ENCODE measurements around the gene CCDC178.
"Not testable (repeated sequence)": the region's sequence is repeated elsewhere in the genome, so short reads cannot be mapped to it uniquely, and the experiment has no call there.

CCDC178 gene

GRCh38 chr18:33210575-33211189 is 229.8 kb downstream of the CCDC178 start:
- DNase-seq: peak; percentile 96

GRCh38 chr18:33205777-33206176 is 234.7 kb downstream of the CCDC178 start:
- no peak for DNase-seq

GRCh38 chr18:33201509-33201926 is 239.0 kb downstream of the CCDC178 start:
- DNase-seq: no peak

DNA sequence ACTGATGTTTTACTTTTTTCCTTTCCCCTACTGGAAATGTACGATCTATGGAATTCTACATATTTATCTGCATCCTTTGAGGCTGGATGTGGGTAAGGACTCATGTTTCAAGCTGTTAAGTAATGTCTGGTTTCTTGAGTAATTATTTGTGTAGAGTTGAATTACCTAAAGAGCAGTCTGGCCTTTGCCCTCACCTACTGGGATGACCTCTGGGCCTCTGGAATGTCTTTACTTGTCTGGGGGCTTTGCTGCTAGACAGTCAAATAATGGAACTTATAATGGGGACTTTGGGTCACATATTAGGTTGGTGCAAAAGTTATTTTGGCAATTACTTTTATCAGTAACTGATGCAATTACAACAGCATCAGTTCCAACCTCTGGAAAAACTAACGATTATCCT is 244.7 kb downstream of the CCDC178 start:
- no peak for DNase-seq

- no peak for DNase-seq
Measured at GRCh38 chr18:33194793-33195192, 245.7 kb downstream of the CCDC178 start.

GRCh38 chr18:33184958-33185357 is 255.6 kb downstream of the CCDC178 start:
- DNase-seq: no peak

- DNase-seq: no peak
Measured at GRCh38 chr18:33184175-33184574, 256.3 kb downstream of the CCDC178 start.

DNA sequence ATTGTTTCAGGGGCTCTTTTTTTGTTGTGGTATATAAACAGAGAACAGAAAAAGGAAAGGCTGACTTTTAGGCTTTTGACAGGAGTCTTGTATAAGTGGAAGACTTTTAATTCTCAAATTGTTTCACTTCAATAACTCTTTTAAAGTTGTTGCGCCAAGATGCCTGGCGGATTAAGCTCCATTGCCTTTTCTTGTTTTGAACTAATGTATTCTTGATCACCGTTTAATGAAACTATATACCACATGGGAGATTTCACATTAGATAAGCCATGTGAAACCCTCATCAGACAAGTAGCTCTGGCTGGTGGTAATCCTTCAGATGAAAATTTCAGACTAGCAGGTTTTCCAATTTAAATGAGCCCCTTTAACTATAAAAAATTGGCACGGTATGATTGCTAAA is 257.4 kb downstream of the CCDC178 start:
- no peak for DNase-seq

DNA sequence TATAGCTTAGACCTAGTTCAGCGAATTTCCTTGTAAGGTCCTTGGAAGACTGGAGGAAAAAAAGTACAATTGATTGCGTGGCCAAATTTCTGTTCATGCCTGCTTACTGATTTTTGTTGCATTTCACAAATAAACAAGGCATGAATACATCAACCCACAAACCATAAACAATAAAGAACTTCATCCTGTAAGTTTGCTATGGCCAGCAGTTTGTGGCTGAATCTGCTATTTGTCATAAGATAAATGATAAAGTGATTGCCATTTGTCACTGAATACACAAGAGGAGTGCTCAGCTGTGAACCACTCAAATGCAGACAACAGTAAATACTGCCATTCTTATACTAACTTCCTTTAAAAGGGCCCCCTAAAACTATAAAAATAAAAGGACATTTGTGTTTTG is 259.5 kb downstream of the CCDC178 start:
- DNase-seq: no peak

GRCh38 chr18:33169218-33169617 is 271.3 kb downstream of the CCDC178 start:
- DNase-seq: no peak

- not testable (repeated sequence) for DNase-seq
Measured at GRCh38 chr18:33164121-33164520, 276.4 kb downstream of the CCDC178 start.

DNA sequence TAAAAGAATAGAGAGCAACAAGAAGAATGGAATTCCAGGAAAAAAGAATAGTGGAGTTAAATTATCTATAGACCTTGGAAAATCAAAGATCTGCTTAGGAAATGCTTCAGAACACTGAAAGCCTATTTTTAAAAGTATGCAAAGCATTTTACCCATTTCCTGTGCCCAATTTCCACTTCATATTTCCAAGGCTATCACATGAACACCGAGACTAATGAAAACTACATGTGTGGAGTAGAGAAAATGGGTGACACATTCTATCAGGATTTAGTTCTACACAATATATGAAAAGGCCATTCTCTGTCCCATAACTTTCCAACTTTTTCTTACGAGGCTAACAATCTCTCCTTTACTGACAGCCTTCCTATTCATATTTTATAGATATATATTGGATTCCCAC is 279.4 kb downstream of the CCDC178 start:
- DNase-seq: no peak

DNA sequence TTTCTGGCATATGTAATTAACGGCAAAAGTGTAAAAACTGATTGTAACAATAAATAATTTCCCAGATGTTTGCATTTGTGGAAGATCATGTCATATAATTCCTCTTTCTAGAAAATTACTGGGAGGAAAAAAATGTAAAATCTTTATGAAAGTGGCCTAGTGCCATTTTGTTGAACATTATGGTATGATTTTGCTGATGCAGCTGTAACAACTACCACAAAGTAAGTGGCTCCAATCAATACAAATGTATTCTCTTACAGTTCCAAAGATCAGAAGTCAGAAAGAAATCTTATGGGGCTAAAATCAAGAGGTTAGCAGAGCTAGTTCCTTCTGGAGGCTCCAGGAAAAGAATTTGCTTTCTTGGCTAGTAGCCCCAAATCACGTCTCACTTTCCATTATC is 281.4 kb downstream of the CCDC178 start:
- DNase-seq: no peak

DNA sequence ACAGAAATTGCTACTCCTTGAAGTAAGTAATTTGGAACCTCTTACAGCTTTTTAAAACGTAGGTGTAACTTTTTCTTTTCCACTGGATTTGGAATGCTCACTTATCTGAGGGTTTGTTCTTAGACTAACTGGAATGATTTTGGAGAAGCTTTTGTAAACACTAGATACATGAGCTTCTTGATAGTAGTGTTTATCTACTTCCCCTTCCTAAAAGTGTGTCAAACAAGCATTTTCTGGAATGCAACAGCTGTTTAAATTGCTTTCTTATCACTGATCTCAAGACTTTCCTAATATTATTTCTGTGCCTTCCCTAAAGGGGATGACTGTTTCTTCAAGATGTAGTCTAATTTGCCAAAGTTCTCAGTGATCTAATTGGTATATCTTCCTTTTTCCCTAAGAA is 282.6 kb downstream of the CCDC178 start:
- DNase-seq: no peak

- no peak for DNase-seq
Measured at GRCh38 chr18:33156906-33157470, 283.5 kb downstream of the CCDC178 start.

GRCh38 chr18:33154049-33154448 is 286.5 kb downstream of the CCDC178 start:
- DNase-seq: no peak

DNA sequence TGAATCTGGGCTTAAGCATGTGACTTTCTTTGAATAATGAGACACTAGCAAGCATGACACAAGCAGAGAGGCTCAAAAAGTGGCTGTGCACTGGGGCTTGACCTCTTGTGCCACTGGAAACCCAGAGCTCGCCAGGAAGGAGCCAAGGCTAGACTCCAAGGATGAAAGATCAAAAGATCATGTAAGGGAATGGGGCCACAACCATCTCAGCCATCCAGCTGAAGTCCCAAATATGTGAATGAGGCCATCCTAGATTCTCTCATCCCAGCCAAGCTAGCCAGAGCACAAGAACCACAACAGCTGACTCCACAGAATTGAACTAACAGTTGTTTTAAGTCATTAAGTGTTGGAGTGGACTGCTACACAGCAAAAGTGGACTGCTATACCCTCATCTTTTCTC is 288.1 kb downstream of the CCDC178 start:
- no peak for DNase-seq

GRCh38 chr18:33147811-33148210 is 292.7 kb downstream of the CCDC178 start:
- not testable (repeated sequence) for DNase-seq

- DNase-seq: no peak
Measured at GRCh38 chr18:33146014-33146413, 294.5 kb downstream of the CCDC178 start.

DNA sequence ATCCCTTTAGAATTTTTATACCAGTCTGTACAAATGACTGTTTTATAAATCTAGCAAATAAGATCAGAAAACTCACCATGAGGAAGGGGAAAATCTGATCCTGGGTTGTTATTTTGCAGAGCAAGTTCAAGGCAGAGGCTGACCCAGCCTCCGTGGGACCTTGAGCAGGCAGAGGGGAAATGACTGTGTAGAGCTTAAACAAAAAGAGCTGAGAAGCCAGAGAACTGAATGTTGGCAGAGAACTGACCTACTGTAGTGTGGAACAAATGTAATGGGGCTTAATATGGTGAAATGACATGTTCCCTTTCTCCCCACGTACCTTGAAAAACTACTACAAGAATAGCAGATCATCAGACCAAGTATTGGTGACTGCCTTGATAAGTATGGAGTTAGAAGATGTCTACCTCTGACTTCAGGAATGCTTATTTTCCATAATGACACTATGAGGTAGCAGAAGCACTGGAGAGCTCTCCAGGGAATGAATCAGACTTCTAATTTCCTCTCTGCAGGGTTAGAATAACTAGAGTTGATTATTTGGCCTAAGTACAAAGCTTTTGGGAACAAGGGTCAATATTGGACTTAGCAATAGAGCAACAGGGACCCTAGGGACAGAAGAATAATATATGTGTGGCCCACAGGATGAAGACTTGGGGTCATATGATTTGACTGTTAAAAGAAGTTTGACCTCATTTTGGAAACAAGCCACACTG is 304.4 kb downstream of the CCDC178 start:
- no peak for DNase-seq

DNA sequence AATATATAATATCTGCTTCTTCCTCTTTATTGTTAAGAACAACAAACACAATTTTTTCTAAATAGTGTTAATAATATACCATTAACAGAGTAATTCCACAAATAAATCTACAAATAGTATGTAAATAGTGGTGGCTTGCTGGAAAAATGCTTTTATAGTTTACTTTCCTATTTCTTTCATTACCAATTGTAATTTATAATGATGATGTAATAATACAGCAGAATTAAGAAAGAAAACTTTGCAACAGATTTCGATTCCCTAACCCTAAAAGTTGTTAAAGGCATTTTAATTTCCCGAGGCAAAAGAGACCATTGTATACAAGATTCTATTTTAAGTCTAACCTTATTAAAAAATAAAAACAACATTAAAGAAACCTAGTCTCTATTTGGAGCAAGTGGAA is 307.9 kb downstream of the CCDC178 start:
- no peak for DNase-seq

DNA sequence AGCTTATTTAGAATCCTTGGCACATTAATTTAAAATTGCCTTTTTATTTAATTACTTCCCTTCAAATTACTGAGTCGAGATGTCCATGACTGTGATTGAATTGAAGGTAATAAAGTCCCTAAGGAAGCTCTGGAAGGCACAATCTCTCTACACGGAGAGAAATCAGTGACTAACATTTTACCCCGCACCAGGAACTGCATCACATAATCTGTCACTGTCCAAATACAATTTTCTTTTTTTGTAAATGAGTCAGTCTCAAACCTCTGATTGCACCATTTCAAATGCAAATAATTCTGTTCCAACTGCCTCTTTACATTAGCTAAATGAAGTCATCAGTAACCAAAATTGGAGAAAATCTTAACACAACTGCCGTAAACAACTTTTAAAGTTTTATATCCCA is 311.9 kb downstream of the CCDC178 start:
- DNase-seq: no peak

DNA sequence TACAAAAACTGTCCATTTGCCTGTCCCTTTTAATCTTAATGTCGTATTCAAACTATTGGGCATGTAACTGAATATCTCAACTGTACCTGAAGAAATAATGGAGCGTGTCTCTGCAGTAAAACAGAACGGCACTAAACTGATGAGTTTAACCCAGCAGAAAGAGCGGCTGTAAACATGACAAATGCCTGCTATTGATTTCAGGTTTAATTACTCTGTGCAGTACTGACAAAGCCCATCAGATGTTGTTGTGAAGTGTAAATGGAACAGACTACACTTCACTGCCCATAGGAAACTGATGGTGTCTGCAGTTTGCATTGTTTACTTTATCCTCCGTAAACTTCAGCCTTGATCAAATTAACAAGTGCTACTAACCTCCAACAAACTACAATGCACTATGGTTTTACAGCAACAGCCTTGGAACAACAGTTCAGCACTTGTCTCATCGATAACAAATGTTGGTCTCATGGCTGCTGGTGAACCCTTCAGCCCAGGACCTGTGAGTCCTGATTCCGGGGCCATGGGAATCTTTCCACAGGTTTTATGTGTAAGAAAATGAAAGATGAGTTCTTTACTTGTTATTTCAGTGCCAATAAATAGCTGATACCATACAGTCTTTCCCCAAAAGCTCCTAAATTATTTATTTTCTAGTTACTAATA is 316.5 kb downstream of the CCDC178 start:
- peak; percentile 95 for DNase-seq

GRCh38 chr18:33116376-33116775 is 324.1 kb downstream of the CCDC178 start:
- DNase-seq: peak; percentile 94

All from NCI-H510A treated with DMSO at 0.1 percent for 48 hours (cell line).